ENCODE measurements around the gene CHD1L.
"Not testable (repeated sequence)": the region's sequence is repeated elsewhere in the genome, so short reads cannot be mapped to it uniquely, and the experiment has no call there.

The CHD1L gene

DNA sequence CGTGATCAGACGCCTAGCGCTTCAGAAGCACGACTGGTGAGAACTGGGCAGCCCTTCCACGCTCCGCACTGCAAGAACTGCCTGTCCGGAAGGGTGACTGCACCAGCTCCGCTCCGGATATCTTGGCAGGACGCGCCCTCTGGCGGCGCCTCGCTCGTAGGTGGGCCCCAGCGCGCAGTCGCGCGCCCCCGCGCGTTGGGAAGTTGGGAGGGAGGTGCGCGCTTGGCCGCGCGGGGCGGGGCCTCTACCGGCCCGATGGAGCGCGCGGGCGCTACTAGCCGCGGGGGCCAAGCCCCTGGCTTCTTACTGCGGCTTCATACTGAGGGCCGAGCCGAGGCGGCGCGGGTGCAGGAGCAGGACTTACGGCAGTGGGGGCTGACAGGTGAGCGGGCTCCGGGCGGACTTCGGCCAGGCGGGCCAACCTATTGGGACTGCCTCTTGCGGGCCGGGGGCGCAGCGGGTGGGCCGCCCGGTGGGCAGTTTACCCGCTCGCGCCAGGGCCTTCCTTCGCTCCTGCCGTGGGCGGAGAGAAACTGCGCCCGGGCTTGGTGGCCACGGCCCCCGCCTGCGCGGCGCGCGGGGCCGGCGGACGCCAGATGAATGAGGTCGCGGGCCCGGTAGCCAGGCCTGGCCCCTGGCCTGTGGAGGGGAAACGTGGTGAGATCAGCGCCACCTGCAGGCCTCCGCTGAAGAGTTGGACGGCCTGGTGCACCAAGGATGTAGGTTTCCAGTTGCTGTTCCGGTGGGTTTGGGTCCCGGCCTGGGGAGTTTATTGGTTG, at the start of gene CHD1L:
TSS of gene CHD1L (plus strand) at position 236 of the 779 bp plus-strand sequence. CDS start at position 256, 20 bp downstream.
- Histone ChIP-seq H3K27me3 (ENCODE audit: control insufficient read depth in 2 of 2, insufficient read depth in 2 of 2, low read length in 2 of 2) (no peaks in the 10 kb centered on the region), H3K4me3 (ENCODE audit: low read length in 2 of 2) (peak within 1 kb of the TSS; percentile 78 to 94), H3K4me1 (ENCODE audit: control insufficient read depth in 2 of 2, insufficient read depth in 2 of 2, low read length in 2 of 2) (peaks cover 19 to 35% of the 10 kb centered on the region in 2 donors), H3K9ac (ENCODE audit: low read depth in 1 of 2, low read length in 2 of 2) (peak within 1 kb of the TSS; percentile 83 to 84), H3K36me3 (ENCODE audit: control insufficient read depth in 2 of 2, insufficient read depth in 2 of 2, low read length in 2 of 2) (no peaks in the 10 kb centered on the region), H3K27ac (ENCODE audit: low read depth in 2 of 2, low read length in 2 of 2) (peak within 1 kb of the TSS; percentile 85 to 88), H3K9me3 (ENCODE audit: control insufficient read depth in 2 of 2, low read length in 2 of 2) (no peaks in the 10 kb centered on the region)

DNA sequence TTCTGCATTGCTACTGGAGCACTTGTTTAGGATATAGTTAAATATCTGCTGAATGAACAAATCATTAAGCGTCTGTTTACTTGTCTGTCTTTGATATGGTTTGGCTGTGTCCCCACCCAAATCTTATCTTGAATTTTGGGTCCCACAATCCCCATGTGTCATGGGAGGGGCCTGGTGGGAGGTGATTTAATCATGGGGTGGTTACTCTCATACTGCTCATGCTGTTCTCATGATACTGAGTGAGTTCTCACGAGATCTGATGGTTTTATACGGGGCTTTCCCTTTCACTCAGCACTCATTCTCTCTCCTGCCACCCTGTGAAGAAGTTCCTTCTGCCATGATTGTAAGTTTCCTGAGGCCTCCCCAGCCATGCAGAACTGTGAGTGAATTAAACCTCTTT, 45.2 kb upstream of the CHD1L start:
- H3K27me3 ChIP-seq (ENCODE audit: control insufficient read depth in 2 of 2, insufficient read depth in 2 of 2, low read length in 2 of 2); H3K4me1 ChIP-seq (ENCODE audit: control insufficient read depth in 2 of 2, insufficient read depth in 2 of 2, low read length in 2 of 2); H3K4me3 ChIP-seq (ENCODE audit: low read length in 2 of 2); H3K27ac ChIP-seq (ENCODE audit: low read depth in 2 of 2, low read length in 2 of 2); H3K9ac ChIP-seq (ENCODE audit: low read depth in 1 of 2, low read length in 2 of 2); H3K36me3 ChIP-seq (ENCODE audit: control insufficient read depth in 2 of 2, insufficient read depth in 2 of 2, low read length in 2 of 2); H3K9me3 ChIP-seq (ENCODE audit: control insufficient read depth in 2 of 2, low read length in 2 of 2): not testable (repeated sequence)

DNA sequence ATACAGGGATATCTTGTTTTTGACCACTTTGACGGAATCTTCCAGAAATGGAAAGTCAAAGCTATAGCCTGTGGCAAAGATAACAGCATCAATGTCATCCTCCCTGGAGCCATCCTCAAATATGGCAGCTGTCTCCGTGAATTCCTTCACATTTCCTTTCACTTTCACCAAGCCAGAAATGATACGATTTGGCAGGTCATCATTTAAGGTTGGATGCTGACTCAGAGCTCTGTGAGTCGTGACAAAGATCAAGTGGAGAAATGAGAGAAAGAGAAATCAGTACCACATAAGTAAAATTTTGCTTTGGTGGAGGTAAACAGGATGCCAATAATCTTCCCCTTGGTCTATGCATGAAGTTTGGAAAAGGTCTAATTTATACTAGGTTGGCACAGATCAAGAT, 41.2 kb upstream of the CHD1L start:
- Histone ChIP-seq H3K9ac (ENCODE audit: low read depth in 1 of 2, low read length in 2 of 2) (no peak overlapping the region), H3K27me3 (ENCODE audit: control insufficient read depth in 2 of 2, insufficient read depth in 2 of 2, low read length in 2 of 2) (no peaks in the 10 kb centered on the region), H3K4me3 (ENCODE audit: low read length in 2 of 2) (no peak overlapping the region), H3K36me3 (ENCODE audit: control insufficient read depth in 2 of 2, insufficient read depth in 2 of 2, low read length in 2 of 2) (peaks cover 15 to 26% of the 10 kb centered on the region in 2 donors), H3K27ac (ENCODE audit: low read depth in 2 of 2, low read length in 2 of 2) (no peak overlapping the region), H3K4me1 (ENCODE audit: control insufficient read depth in 2 of 2, insufficient read depth in 2 of 2, low read length in 2 of 2) (no peaks in the 10 kb centered on the region), H3K9me3 (ENCODE audit: control insufficient read depth in 2 of 2, low read length in 2 of 2) (no peaks in the 10 kb centered on the region)

DNA sequence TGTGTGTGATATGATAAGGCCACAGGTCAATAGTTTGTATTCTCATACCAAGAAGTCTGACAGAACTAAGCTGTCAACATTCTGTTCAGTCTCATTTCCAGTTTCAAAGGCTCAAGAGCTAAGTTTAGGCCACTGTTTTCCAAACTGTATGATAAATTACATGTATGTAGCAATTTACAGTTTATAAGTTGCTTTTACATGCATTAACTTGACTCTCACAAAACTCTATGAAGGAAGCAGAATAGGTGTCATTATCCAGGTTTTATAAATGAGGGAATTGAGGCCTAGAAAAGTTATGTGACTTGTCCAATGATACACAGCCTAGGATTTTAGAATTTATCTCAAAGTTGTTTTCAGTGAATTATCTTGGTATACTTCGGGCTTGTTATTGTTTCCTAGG, 40.7 kb upstream of the CHD1L start:
- H3K27ac ChIP-seq (ENCODE audit: low read depth in 2 of 2, low read length in 2 of 2): no peak overlapping the region
- H3K27me3 ChIP-seq (ENCODE audit: control insufficient read depth in 2 of 2, insufficient read depth in 2 of 2, low read length in 2 of 2): no peaks in the 10 kb centered on the region
- no peak overlapping the region for H3K4me3 ChIP-seq (ENCODE audit: low read length in 2 of 2)
- H3K9ac ChIP-seq (ENCODE audit: low read depth in 1 of 2, low read length in 2 of 2): no peak overlapping the region
- no peaks in the 10 kb centered on the region for H3K9me3 ChIP-seq (ENCODE audit: control insufficient read depth in 2 of 2, low read length in 2 of 2)
- peaks cover 15 to 26% of the 10 kb centered on the region in 2 donors for H3K36me3 ChIP-seq (ENCODE audit: control insufficient read depth in 2 of 2, insufficient read depth in 2 of 2, low read length in 2 of 2)
- no peaks in the 10 kb centered on the region for H3K4me1 ChIP-seq (ENCODE audit: control insufficient read depth in 2 of 2, insufficient read depth in 2 of 2, low read length in 2 of 2)

DNA sequence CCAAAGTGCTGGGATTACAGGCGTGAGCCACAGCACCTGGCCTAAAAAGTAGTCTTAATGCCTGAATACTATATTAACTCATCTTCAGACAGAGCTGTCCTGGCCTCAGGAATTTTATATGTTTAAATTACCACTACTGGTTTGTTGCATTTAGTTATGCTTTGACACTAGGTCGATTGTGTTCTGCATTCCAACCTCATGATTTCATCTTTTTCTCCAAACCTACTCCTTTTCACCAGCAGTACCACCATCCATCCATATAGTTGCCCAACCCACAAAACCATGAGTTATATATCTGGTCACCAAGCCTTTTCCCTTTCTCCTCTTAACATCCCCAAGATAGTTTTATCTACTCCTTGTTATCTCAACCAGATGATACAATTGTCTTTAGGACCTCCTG, 39.9 kb upstream of the CHD1L start:
- H3K9ac ChIP-seq (ENCODE audit: low read depth in 1 of 2, low read length in 2 of 2): no peak overlapping the region
- no peaks in the 10 kb centered on the region for H3K27me3 ChIP-seq (ENCODE audit: control insufficient read depth in 2 of 2, insufficient read depth in 2 of 2, low read length in 2 of 2)
- no peaks in the 10 kb centered on the region for H3K9me3 ChIP-seq (ENCODE audit: control insufficient read depth in 2 of 2, low read length in 2 of 2)
- no peaks in the 10 kb centered on the region for H3K4me1 ChIP-seq (ENCODE audit: control insufficient read depth in 2 of 2, insufficient read depth in 2 of 2, low read length in 2 of 2)
- no peak overlapping the region for H3K4me3 ChIP-seq (ENCODE audit: low read length in 2 of 2)
- H3K27ac ChIP-seq (ENCODE audit: low read depth in 2 of 2, low read length in 2 of 2): no peak overlapping the region
- peaks cover 17 to 29% of the 10 kb centered on the region in 2 donors for H3K36me3 ChIP-seq (ENCODE audit: control insufficient read depth in 2 of 2, insufficient read depth in 2 of 2, low read length in 2 of 2)

DNA sequence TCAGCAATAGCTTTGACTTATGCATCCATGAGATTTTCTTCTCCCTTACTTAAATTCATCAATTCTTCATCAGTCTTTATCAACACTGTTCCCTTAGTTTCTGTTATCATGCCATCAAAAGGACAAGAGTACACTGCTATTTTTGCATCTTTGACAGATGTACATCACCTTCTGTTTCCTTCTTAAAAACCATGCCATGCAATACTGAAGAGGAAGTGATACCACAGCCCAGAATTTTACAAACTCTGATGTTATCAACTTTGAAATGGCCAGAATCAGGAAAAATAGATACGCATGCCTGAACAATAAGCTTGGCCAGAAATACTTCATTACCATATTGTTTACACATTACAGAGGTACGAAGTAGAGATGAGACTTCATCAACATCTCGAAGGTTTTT, 38.4 kb upstream of the CHD1L start:
- no peaks in the 10 kb centered on the region for H3K4me1 ChIP-seq (ENCODE audit: control insufficient read depth in 2 of 2, insufficient read depth in 2 of 2, low read length in 2 of 2)
- no peaks in the 10 kb centered on the region for H3K27me3 ChIP-seq (ENCODE audit: control insufficient read depth in 2 of 2, insufficient read depth in 2 of 2, low read length in 2 of 2)
- H3K4me3 ChIP-seq (ENCODE audit: low read length in 2 of 2): no peak overlapping the region
- H3K36me3 ChIP-seq (ENCODE audit: control insufficient read depth in 2 of 2, insufficient read depth in 2 of 2, low read length in 2 of 2): peaks cover 26 to 32% of the 10 kb centered on the region in 2 donors
- no peak overlapping the region for H3K9ac ChIP-seq (ENCODE audit: low read depth in 1 of 2, low read length in 2 of 2)
- H3K27ac ChIP-seq (ENCODE audit: low read depth in 2 of 2, low read length in 2 of 2): no peak overlapping the region
- H3K9me3 ChIP-seq (ENCODE audit: control insufficient read depth in 2 of 2, low read length in 2 of 2): no peaks in the 10 kb centered on the region

DNA sequence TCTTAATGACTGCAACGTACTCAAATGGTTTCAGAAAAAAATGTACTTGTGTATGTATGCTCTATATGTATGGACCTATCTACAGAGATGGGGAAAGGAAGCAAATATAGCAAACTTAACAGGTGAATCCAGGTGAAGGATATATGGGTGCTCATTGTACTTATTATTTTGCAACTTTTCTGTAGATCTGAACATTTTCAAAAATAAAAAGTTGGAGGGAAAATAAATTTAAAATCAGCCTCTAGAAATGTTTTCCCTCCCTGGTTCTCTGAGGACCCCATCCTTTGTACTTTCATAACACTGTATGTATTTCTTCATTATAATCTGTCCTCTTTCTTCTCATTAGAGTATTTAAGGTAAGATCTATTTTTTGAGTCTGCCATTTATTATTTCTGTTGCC, 35.3 kb upstream of the CHD1L start:
- no peaks in the 10 kb centered on the region for H3K9me3 ChIP-seq (ENCODE audit: control insufficient read depth in 2 of 2, low read length in 2 of 2)
- peaks cover 31 to 34% of the 10 kb centered on the region in 2 donors for H3K36me3 ChIP-seq (ENCODE audit: control insufficient read depth in 2 of 2, insufficient read depth in 2 of 2, low read length in 2 of 2)
- H3K27me3 ChIP-seq (ENCODE audit: control insufficient read depth in 2 of 2, insufficient read depth in 2 of 2, low read length in 2 of 2): no peaks in the 10 kb centered on the region
- H3K9ac ChIP-seq (ENCODE audit: low read depth in 1 of 2, low read length in 2 of 2): no peak overlapping the region
- H3K4me1 ChIP-seq (ENCODE audit: control insufficient read depth in 2 of 2, insufficient read depth in 2 of 2, low read length in 2 of 2): no peaks in the 10 kb centered on the region
- no peak overlapping the region for H3K27ac ChIP-seq (ENCODE audit: low read depth in 2 of 2, low read length in 2 of 2)
- H3K4me3 ChIP-seq (ENCODE audit: low read length in 2 of 2): no peak overlapping the region

DNA sequence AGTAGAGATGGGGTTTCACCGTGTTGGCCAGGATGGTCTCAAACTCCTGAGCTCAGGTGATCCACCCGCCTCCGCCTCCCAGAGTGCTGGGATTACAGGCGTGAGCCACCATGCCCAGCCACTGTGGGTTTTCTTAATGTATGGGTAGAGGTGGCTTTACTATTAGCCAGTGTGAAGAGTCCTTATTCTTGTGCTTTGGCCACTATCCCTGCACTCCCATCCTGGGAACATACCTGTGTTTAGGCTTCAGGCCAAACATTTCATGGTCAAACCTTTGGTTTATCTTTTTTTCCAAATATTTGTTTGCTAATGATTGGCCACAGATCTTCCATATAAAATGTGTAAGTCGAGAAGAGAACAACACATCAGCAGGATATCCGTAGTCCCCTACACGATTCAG, 33.9 kb upstream of the CHD1L start:
- Histone ChIP-seq H3K4me1 (ENCODE audit: control insufficient read depth in 2 of 2, insufficient read depth in 2 of 2, low read length in 2 of 2) (no peaks in the 10 kb centered on the region), H3K27ac (ENCODE audit: low read depth in 2 of 2, low read length in 2 of 2) (no peak overlapping the region), H3K36me3 (ENCODE audit: control insufficient read depth in 2 of 2, insufficient read depth in 2 of 2, low read length in 2 of 2) (peaks cover 31 to 39% of the 10 kb centered on the region in 2 donors), H3K27me3 (ENCODE audit: control insufficient read depth in 2 of 2, insufficient read depth in 2 of 2, low read length in 2 of 2) (no peaks in the 10 kb centered on the region), H3K4me3 (ENCODE audit: low read length in 2 of 2) (no peak overlapping the region), H3K9ac (ENCODE audit: low read depth in 1 of 2, low read length in 2 of 2) (no peak overlapping the region), H3K9me3 (ENCODE audit: control insufficient read depth in 2 of 2, low read length in 2 of 2) (no peaks in the 10 kb centered on the region)

DNA sequence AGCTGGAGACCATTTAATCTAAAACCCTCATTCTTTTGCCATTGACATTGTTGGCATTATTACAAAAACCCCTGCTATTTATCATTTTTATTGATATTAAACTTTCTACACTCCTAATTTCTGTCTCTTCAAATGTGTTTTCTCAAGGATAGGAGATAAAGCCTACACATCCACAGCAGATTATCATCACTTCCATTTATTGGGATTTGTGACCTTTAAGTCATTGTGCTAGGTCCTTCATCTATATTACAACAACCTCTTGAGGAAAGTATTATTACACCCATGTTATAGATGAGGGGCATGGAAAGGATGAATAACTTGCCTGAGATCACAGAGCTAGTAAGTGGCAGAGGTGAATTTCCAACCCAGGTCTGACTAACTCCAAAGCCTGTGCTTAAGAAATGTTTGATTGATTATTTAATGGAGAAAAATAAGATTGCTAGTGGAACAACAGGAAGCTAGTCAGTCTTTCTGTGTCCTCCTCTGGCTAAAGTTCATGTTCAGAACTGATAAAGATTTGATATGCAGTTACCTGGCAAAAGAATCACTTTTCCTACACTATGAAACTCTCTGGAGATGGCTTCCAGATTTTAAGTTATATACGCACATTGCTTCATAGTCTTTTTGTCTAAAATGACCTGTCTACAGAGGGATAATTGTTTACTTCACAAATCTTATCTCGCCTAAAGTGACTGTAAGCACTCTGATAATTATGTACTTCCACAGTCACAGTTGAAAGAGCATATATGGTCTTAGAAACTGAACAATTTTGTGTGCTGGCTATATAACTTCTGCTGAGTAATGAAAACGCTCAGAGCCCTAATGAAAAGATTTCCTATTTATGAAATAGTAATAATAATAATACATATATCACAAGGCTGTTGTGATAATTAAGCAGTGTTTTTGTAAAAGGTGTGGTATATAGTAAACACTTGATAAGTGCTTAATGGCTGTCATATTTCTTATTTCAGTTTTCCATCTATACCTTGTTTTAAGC, 32.4 kb upstream of the CHD1L start:
- no peaks in the 10 kb centered on the region for H3K9me3 ChIP-seq (ENCODE audit: control insufficient read depth in 2 of 2, low read length in 2 of 2)
- no peak overlapping the region for H3K9ac ChIP-seq (ENCODE audit: low read depth in 1 of 2, low read length in 2 of 2)
- peaks cover 19 to 27% of the 10 kb centered on the region in 2 donors for H3K36me3 ChIP-seq (ENCODE audit: control insufficient read depth in 2 of 2, insufficient read depth in 2 of 2, low read length in 2 of 2)
- no peak overlapping the region for H3K27ac ChIP-seq (ENCODE audit: low read depth in 2 of 2, low read length in 2 of 2)
- H3K27me3 ChIP-seq (ENCODE audit: control insufficient read depth in 2 of 2, insufficient read depth in 2 of 2, low read length in 2 of 2): no peaks in the 10 kb centered on the region
- no peak overlapping the region for H3K4me3 ChIP-seq (ENCODE audit: low read length in 2 of 2)
- H3K4me1 ChIP-seq (ENCODE audit: control insufficient read depth in 2 of 2, insufficient read depth in 2 of 2, low read length in 2 of 2): peaks cover 0 to 5% of the 10 kb centered on the region in 2 donors

DNA sequence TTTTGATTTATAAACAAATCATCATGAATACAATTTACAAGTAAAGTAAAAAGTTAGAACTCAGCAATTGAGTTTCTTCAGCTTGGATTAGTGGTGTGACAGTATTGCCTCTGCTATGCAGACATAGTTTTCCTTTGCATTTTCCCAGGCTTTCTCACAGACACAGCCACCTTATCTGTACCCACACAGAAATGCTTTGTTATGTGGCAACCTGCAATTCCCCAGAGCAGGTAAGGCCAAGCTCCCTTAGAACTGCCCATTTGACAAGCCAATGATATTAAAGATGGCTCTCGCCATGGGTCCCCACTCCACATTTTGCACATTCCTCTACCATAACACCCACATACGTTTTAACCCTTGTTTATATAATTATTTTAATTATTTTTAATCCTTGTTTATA, 31.5 kb upstream of the CHD1L start:
- Histone ChIP-seq H3K27me3 (ENCODE audit: control insufficient read depth in 2 of 2, insufficient read depth in 2 of 2, low read length in 2 of 2) (no peaks in the 10 kb centered on the region), H3K9ac (ENCODE audit: low read depth in 1 of 2, low read length in 2 of 2) (no peak overlapping the region), H3K36me3 (ENCODE audit: control insufficient read depth in 2 of 2, insufficient read depth in 2 of 2, low read length in 2 of 2) (peaks cover 19 to 27% of the 10 kb centered on the region in 2 donors), H3K27ac (ENCODE audit: low read depth in 2 of 2, low read length in 2 of 2) (no peak overlapping the region), H3K9me3 (ENCODE audit: control insufficient read depth in 2 of 2, low read length in 2 of 2) (no peaks in the 10 kb centered on the region), H3K4me1 (ENCODE audit: control insufficient read depth in 2 of 2, insufficient read depth in 2 of 2, low read length in 2 of 2) (peaks cover under 1 to 11% of the 10 kb centered on the region in 2 donors), H3K4me3 (ENCODE audit: low read length in 2 of 2) (no peak overlapping the region)
